NCI-H2081 (cell line): ENCODE results near the gene RAB37.

Source experiments
- DNase-seq, 2 experiments: peaks; one replicate each; lab custom pipeline; 2025; lab: John Stamatoyannopoulos, UW

Gene RAB37, protein sequence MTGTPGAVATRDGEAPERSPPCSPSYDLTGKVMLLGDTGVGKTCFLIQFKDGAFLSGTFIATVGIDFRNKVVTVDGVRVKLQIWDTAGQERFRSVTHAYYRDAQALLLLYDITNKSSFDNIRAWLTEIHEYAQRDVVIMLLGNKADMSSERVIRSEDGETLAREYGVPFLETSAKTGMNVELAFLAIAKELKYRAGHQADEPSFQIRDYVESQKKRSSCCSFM

DNA sequence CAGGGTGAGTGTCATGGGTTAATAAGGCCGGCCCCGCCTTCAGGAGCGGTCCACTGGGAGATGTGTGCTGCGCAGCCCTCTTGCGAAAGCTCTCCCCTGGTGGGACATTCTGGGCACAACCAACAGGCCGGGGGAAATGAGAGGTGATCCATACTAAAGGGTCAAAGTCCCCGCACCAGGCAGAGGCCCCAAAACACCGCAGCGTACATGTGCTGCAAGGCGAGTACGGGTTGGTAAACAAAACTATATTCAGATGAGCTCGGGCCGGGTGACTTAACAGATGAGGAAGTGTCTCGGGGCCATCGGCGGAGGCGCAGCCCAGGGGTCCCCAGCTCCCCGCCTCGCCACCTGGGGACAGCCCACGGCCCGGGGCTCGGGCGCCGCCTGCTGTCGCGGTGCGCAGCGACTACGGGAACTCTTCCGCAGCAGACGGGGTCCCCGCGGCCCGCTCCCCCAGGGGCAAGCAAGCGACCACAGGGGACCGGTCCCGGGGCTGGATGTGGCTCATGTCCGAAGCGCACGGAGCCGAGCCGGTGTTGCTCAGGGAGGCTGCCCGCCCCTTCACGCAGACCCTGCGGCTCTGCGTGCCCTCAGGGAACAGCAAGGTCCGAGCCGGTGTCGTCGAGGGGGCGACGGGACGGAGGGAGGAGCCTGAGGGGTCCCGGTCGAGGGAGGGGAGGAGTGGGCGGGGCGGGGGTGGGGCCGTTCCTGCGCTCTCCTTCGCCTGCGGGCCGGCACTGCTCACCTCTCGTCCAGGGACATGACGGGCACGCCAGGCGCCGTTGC lies at the start of gene RAB37:
Gene RAB37, plus strand, starts transcription at position 744 of the 786 bp plus-strand sequence. Its CDS starts 17 bp downstream, at position 761.
- DNase-seq: no peak

DNA sequence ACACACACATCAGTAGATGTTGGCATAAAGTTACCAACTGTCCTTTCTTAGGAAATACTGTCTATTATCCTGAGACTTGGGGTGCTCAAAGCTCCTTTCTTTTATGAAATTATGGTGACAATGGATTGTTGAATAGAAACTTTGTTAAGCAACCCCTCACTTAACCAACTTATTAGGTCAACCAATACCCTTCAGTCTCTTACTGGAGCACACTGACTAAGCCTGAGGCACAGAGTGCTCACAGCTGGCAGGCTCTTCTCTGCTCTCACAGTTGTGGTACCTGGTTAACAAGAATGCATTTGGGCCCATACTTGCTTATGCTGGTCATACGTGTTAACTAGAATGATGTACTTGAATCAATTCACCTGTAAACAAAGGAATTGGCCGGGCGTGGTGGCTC lies 49.2 kb upstream of the RAB37 start:
- DNase-seq: no peak

DNA sequence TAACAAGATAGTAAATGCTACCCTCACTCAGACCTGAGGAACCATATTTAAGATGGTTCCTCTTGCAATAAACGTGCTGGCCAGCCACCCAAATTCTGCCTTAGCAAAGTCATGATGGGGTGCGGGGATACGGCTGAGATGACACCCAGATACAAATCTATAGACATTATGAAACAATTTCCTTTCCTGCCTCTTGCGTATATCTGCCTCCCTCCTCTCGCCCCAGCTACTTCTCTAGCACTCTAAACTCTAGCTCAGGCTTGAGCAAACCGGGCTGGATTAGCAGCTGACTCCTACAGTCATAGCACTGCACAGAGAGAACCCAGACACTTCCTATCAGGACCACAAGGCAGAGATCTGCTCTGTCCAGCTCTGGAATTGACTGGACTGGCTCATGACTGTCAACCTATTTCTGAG lies 46.6 kb upstream of the RAB37 start:
- no peak for DNase-seq

DNA sequence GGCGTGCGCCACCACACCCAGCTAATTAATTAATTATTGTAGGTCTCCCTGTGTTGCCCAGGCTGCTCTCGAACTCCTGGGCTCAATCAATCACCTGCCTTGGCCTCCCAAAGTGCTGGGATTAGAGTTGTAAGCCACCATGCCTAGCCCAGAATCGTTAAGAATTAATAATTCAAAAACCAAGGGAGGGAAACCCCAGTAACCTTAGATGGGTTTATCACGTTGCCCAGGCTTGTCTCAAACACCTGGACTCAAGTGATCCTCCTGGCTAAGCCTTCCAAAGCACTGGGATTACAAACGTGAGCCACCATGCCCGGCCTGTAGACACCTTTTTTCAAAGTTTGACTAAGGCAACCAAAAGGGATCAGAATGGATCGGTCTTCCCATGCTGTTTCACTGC lies 45.9 kb upstream of the RAB37 start:
- no peak for DNase-seq

DNA sequence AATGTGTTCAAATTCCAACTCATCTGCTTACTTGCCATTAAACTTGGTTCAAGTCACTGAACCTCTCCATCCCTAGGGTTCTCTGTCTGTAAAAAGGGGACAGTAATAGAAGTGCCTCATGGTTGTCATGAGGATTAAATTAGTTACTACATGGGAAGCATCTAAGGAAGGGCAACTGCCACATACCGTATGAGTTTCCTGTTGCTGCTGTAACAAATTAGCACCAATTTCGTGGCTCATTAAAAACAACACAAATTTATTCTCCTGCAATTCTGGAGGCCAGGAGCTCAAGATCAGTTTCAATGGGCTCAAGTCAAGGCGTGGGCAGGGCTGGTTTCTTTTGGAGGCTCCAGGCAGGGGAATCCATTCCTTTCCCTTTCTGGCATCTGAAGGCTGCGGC lies 43.0 kb upstream of the RAB37 start:
- no peak for DNase-seq

DNA sequence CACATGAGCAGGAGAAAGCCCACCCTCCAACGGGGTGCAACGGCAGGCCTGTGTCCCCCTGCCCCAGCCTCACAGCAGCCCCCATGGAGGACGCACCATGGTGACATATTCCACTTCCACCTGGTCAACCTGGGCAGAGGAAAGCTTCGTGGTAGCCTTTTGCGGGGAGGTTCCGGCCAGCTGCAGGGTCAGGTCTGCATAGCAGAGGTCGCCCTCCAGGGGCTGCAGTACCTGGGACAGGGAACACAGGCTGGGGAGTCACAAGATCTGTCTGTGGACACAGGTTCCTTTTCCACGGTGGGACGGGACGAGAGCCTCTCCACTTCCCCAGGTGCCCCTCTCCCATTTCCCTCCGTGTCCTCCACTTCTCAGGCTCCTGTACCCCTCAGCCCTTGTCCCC lies 41.4 kb upstream of the RAB37 start:
- DNase-seq: no peak

DNA sequence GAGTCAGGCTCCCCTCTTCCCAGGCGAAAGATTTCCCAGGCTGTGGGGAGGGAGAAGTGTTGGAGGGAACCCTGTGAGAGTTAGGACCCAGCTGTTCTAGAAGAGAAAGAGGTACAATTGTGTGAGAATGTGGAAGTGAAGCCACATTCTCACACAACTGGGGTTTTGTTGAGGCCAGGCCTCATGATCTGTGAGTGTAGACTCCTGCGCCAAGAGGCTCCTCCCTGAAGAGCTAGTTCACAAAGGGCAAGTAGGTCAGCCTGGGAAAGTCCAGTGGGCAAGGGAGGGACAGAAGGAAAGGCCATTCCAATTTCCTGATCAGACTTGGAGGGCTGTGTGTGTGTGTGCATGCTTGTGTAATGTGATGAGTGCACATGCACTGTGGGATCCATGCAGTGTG lies 39.5 kb upstream of the RAB37 start:
- DNase-seq: no peak

DNA sequence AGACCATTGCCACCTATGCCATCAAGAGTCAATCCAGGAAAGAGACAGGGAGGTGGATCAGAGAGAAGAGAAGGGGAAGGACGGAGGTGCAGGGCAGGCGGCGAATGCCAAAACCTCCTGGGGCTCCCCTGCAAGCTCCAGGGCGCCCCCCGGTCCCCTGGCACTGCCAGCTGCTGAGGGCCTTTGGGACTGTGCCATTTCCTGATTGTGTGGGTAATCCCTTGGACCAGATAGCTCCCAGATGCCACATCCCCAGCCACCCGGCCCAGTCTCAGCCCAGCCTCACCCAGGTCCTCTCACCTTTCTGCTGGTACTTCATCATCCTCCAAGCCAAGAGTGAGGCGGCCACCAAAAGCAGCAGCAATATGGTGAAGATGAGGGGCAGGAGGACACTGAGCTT lies 39.0 kb upstream of the RAB37 start:
- no peak for DNase-seq

DNA sequence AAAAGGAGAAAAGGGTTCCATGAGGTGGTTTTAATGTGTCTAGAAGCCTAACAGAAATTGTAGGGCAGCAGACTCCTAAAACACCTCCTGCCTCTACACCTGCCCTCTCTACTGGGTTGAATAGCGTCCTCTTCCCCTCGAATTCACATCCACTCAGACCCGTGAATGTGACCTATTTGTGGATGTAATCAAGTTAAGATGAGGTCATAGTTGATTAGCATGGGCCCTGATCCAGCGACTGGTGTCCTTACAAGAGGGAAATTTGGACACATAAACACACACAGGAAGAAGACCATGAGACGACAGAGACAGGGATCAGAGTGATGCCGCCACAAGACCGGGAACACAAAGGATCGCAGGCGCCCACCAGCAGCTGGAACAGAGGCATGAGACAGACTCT lies 37.8 kb upstream of the RAB37 start:
- DNase-seq: no peak

DNA sequence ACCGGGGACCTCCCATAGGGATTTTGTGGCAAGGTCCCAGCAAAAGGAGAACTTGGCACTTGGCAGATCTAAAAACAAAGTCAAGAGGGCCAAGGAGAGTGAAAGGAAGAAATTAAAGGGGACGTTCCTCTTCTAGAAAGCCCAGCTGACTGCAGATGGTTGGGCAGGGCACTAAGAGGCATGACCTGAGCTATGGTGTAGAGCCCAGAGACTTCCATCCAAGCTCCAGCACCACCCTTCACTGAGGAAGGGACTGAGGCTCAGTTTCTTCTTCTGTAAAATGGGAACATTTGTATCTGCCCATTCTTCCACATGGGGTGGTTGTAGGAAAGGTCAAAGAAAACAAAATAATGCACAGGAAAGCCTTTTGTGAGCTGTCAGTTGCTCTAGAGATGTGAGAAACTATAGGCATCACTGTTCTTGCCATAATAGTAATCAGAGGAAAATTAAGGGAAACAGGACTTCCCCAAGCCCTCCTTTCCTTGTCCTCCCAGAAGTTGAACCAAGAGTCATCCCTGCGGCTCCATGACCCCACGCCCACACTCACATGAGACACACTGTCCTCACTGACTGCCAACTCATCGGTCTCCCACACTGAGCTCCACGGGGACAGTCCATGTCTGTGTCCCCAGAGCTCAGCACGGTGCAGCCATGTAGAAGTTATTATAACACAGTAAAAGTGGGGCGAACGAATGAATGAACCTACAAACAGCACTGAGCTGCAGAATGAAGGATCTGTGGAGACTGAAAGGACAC lies 34.8 kb upstream of the RAB37 start:
- no peak for DNase-seq

DNA sequence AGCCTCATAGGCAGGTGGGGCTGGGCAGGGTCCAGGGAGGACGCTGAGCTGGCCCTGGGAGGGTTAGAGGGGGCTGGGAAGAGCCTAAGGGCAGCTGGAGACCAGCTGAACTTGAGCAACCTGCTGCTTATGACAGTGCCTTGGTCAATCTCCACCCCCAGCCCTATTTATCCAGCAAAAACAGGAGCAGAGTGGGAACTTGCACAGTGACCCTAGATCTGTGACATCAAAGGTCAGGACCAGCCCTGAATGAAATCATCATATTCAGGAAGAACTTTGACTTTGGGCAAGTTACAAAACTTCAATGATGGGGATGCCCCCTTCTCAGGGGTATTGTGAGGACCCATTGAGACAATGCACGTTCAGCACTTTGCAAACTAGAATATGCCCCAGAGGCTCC lies 33.7 kb upstream of the RAB37 start:
- no peak for DNase-seq

DNA sequence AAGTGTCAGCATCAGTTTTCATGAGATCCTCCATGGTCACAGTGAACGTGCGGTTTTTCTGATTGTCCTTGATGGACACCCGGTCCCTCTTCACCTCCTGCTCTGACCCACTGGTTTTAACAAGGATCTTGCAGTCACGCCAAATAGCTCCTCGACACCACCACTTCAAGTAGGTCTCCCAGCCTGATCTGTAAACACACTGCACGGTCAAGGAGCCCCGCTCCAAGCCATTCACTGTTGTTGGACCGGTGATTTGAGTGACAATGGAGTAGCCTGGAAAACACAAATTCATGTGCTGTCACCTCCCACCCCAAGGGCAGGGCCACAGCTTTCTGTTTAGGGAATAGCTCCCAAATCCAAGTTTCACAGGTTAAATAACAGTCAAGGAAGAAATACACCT lies 32.5 kb upstream of the RAB37 start:
- no peak for DNase-seq

DNA sequence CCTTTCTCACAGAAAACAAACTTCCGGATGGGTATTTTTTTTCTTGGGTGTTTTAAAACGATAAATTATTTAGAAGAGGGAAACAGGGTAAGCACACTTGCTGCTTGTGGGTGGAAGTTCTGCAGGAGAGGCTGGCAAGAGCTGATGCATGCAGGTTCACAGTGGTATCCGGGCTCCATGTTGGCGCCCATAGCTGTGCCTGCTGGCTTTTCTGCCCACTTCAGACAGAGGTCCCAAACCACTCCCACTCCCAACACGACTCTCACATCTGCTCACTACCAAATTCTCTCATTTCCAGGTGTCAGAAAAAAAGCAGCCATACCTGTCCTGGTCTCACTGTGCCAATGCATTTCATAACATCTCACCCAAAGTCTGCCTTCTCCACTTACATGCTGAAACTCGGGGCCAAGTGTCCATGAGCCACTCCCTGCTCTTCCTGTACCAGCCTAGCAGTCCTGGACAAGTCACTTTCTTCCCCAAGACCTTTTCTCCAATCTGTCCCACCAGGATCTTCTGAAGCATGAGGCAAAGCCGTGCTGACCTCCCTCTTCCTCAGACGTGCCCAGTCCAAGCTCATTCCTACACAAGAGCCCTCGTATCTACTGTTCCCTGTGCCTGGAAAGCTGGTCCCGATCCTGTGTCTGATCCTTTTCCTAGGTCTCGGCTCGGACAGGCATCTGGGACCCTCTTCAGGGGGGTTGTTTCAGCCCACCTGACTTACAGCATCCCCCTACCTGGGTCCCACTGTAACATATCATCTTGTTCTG lies 25.8 kb upstream of the RAB37 start:
- no peak for DNase-seq

DNA sequence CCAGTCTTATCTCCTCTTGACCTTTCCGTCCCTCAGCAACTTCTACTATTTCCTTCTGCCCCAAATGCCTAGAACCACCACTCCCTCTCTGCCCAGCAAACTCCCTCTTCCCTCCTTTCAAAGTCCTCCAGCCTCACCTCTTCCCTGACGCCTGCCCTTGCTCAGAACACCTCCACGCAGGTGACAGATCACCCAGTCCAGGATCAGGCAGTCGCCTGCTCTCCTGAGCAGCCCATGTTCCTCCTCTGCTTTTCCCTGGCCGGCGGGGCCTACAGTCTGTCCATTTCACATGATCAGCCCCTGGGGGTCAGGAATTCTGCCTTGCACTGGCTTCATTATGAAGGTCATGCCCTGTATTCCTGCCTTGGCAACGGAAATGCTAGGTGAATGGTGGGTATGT lies 24.8 kb upstream of the RAB37 start:
- DNase-seq: no peak

DNA sequence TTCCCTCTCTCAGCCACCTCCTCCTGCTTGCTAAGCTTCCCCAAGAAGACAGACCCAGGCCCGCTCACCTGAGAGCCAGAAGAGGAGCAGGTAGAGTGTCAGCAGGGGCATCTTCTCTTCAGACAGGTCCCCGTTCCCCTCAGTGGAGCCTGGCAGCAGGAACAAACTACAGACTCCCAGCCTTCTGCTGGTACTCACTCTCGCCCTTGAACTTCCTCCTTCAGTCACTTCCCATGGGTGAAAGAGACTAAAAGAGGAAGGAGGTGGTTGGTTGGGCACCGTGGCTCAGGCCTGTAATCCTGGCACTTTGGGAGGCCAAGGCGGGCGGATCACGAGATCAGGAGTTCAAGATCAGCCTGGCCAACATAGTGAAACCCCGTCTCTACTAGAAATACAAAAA lies 24.3 kb upstream of the RAB37 start, which contains the start of gene CD300LF:
Gene CD300LF, minus strand, starts transcription at position 168 of the 400 bp plus-strand sequence. Its CDS starts 57 bp downstream, at position 111.
- no peak for DNase-seq

DNA sequence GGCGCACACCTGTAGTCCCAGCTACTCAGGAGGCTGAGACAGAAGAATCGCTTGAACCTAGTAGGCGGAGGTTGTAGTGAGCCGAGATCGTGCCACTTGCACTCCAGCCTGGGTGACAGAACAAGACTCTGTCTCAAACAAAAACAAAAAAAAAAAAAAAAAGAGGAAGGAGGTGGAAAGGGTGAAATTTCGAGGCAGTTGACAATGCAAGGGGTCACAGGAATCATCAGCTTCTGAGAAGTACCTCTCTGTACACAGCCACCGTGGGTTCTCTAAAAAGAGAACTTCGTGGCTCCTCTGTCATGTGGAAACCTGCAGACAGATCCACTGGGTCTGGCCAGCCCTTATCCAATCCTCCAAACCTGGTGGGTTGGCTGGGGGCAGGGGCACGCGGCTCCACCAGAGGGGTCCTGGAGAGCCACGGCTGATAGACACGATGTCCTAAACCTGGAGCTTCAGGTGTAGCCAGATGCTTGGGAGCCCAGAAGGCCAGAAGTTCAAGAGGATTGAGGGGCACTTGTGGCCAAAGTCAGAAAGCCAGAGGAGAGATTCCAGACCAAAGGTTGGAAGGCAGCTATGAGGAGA lies 23.8 kb upstream of the RAB37 start:
- no peak for DNase-seq

DNA sequence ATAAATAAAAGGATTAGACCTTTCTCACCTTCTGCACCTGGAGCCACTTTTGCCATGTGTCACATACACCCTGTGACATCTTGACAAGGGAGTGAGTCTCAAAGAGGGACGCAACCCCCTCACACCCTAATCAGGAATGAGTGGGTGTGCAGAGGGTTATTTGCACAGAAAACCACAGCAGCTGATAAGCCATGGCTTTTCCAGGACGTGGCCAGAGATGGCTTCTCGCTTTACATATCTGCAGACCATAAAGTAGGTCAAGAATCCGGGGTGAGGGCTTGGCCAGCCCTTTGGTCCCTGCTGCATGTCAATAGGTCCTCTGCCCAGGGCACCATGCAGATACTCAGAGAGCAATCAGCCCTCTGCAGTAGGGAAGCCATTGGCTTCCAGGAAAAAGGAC lies 21.9 kb upstream of the RAB37 start:
- no peak for DNase-seq

DNA sequence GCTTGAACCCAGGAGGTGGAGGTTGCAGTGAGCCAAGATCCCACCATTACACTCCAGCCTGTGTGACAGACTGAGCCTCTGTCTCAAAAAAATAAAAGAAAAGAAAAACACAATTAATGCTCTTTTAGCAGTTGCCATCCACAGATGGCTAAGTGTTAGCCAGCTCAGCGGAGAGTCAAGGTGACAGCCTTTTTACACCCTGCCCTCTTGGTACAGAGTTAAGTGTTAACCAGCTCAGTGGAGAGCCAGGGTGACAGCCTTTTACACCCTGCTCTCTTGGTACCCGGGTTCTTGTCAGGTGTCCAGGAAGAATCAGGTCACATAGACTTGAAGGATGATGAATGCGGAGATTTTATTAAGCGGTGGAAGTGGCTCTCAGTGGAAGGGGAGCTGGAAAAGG lies 16.6 kb upstream of the RAB37 start:
- no peak for DNase-seq

DNA sequence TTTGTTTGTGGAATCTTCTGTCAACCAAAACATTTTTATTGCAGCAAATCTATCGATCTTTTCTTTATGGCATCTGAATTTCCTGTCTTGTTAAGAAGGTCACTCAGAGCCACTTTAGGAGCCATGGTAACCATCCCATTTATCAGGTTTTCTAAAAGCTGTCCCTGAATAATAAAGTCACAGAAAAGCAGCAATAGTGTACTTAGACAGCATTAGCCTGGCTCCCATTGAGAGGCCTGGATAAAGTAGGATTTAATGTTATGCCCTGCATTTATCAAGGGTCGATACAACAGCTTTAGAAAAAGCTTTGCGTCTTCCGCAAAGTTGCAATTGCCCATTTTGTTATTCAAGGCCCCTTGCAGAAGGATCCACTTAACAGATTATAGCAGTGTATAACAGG lies 14.3 kb upstream of the RAB37 start:
- no peak for DNase-seq

DNA sequence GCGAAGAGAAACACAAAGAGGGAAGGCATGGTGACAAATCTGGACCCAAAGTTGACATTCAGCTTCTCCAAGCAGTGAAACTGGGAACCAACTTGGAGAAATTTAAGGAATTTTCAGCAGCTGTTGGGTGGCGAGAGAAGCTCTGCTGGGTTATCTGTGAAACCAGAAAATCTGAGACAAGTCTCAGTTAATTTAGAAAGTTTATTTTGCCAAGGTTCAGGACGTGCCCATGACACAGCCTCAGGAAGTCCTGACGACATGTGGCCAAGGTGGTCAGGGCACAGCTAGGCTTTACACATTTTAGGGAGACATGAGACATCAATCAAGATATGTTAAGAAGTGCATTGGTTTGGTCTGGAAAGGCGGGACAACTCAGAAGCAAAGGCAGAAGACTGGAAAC lies 13.2 kb upstream of the RAB37 start:
- no peak for DNase-seq

DNA sequence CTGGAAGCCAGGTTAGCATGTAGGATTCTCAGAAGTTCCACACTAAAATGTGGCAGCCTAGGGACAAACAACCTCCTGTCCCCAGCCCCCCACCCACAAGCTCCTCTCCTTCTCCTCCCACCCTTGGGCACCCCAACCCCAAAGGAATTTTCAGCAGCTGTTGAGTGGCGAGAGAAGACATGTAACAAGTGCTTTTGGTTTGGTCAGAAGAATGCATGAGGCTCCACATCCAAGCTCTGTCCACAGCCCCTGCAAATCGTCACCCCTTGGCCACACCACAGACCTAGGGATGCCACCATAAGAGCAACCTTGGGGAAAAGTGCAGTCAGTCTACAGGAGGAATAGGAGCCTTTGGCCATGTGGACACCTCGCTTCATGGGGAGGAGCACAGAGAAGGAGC lies 11.9 kb upstream of the RAB37 start:
- no peak for DNase-seq
